UCSD-AML1 (cell line): Measurements from ENCODE around the gene STOX2.

Experiments
- DNase-seq: peaks from one replicate; lab custom pipeline; 2025; ENCODE audit not compliant: unreplicated experiment; lab: John Stamatoyannopoulos, UW

STOX2 gene

DNA sequence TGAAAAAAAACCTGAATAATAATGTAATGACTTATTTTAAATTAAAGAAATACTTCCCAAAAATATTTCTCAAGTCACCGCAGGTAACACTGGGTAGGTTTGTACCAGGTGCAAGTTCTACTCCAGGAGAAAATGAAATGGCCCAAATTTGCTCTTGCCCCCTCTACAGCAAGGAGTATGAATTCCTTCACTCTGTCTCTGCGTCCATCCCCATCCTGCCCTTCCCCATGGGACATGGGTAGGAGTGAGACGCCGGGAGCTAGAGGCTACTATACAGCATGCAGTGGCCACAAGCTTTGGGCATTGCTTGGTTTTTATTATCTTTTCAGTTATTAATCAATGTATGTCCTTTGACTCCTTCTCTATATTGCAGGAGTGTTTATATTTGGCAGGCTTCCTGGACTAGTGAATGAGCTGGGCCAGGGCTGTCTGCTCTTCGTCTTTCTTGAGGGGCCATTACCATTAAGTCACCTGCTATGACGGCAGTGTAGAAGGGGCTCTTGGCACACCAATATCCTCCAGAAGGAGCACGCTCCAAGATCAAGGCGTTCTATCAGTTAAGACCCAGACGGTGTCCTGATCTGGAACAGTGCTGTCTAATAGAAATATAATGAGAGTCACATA lies 162.9 kb downstream of the STOX2 start:
- DNase-seq = no peak
